ENCODE data around the gene SLC16A13. TPM values are rescaled to one million over a fixed set of nuclear protein-coding genes. Genes with fewer than 3 reads are reported as not detected.

The SLC16A13 gene
- total RNA-seq, 2 donors from 2014 or later, result 5.0 to 10.5 TPM

Other genes with a start within 250 kb of the SLC16A13 start
- gene TEKT1, start 204.3 kb upstream of the SLC16A13 start, total RNA-seq, result not detected
- not detected for gene ALOX12, start 40.0 kb upstream of the SLC16A13 start, total RNA-seq
- 100 to 1,000 TPM; 127 to 217 TPM for gene RNASEK, start 23.4 kb upstream of the SLC16A13 start, total RNA-seq
- under 1 TPM; 0.59 to 0.86 TPM for gene BCL6B, start 13.0 kb upstream of the SLC16A13 start, total RNA-seq
- gene SLC16A11, start 8.1 kb downstream of the SLC16A13 start, total RNA-seq, result 1 to 10 TPM in 1 of 2 donors, under 1 TPM in 1; 0.30 to 1.1 TPM
- not detected for gene CLEC10A, start 44.2 kb downstream of the SLC16A13 start, total RNA-seq
- not detected for gene ASGR2, start 78.8 kb downstream of the SLC16A13 start, total RNA-seq
- 1 to 10 TPM; 2.0 to 3.9 TPM for gene ASGR1, start 143.4 kb downstream of the SLC16A13 start, total RNA-seq
- gene DLG4, start 183.8 kb downstream of the SLC16A13 start, total RNA-seq, result 10 to 100 TPM; 20.1 to 27.1 TPM
- 100 to 1,000 TPM; 360 to 445 TPM for gene ACADVL, start 183.9 kb downstream of the SLC16A13 start, total RNA-seq
- 10 to 100 TPM; 56.2 to 73.4 TPM for gene DVL2, start 198.5 kb downstream of the SLC16A13 start, total RNA-seq
- gene PHF23, start 203.4 kb downstream of the SLC16A13 start, total RNA-seq, result 10 to 100 TPM; 25.9 to 52.4 TPM
- gene GABARAP, start 206.4 kb downstream of the SLC16A13 start, total RNA-seq, result 100 to 1,000 TPM; 167 to 298 TPM
- 100 to 1,000 TPM; 171 to 179 TPM for gene CTDNEP1, start 215.7 kb downstream of the SLC16A13 start, total RNA-seq
- 10 to 100 TPM; 45.6 to 62.3 TPM for gene ELP5, start 216.2 kb downstream of the SLC16A13 start, total RNA-seq
- 1 to 10 TPM in 1 of 2 donors, under 1 TPM in 1; 0.55 to 1.5 TPM for gene CLDN7, start 226.5 kb downstream of the SLC16A13 start, total RNA-seq
- under 1 TPM in 1 of 2 donors, not detected in 1; 0.51 TPM for gene SLC2A4, start 245.7 kb downstream of the SLC16A13 start, total RNA-seq